PC-9 (cell line): ENCODE measurements around the gene PLIN4. TPM values are rescaled to one million over a fixed set of nuclear protein-coding genes. Genes with fewer than 3 reads are reported as not detected.

Experiments
- BruUV-seq: library from RNA; stranded (reverse); fragments of 400-500 nt; replicated peaks from 2 replicates; lab custom pipeline; 2021; lab: Mats Ljungman, UMichigan
- CTCF ChIA-PET: fragments of 300-600 bp; sonication (Branson Sonifier 250); formaldehyde crosslinking; loops from one replicate; lab custom pipeline; 2022; ENCODE audit warnings: antibody characterized with exemption; lab: Charles Lee
- POLR2A ChIA-PET: fragments of 300-600 bp; sonication (Branson Sonifier 250); formaldehyde crosslinking; loops from one replicate; lab custom pipeline; 2022; ENCODE audit warnings: antibody characterized with exemption; ENCODE audit not compliant: unreplicated experiment; lab: Charles Lee
- DNase-seq, 2 experiments: peaks; one replicate each; pipeline versions ENCODE4 v3.0.0 to v3.0.0-alpha.2; 2015 to 2022; ENCODE audit warnings: mixed read lengths in 1 of 2
- H2AFZ ChIP-seq: fragments of 200-600 bp; sonication (generic); 2 replicates; pipeline ENCODE4 v1.8.1; 2017; ENCODE audit warnings: antibody characterized with exemption
- H3F3A ChIP-seq: fragments of 200-600 bp; sonication (generic); 2 replicates; pipeline ENCODE4 v1.8.1; 2017; ENCODE audit warnings: antibody characterized with exemption, mild to moderate bottlenecking, low read depth; ENCODE audit not compliant: insufficient read depth
- H3K27ac ChIP-seq: fragments of 200-600 bp; sonication (generic); 2 replicates; pipeline ENCODE4 v1.6.1; 2016; ENCODE audit warnings: mixed run types
- H3K27me3 ChIP-seq: fragments of 200-600 bp; sonication (generic); 2 replicates; pipeline ENCODE4 v1.6.1; 2016; ENCODE audit warnings: low read depth, mixed run types; ENCODE audit not compliant: insufficient read depth
- H3K36me3 ChIP-seq: fragments of 200-600 bp; sonication (generic); 2 replicates; pipeline ENCODE4 v1.6.1; 2016; ENCODE audit warnings: low read depth, mixed run types
- H3K4me1 ChIP-seq: fragments of 200-600 bp; sonication (generic); replicated peaks from 2 replicates; pipeline ENCODE4 v1.6.1; 2016; ENCODE audit warnings: mixed run types; ENCODE audit not compliant: insufficient read depth
- H3K4me2 ChIP-seq: fragments of 200-600 bp; sonication (generic); 2 replicates; pipeline ENCODE4 v1.6.1; 2017; ENCODE audit warnings: mixed run types
- H3K4me3 ChIP-seq: fragments of 200-600 bp; sonication (generic); 2 replicates; pipeline ENCODE4 v1.6.1; 2016; ENCODE audit warnings: mixed run types
- H3K79me2 ChIP-seq: fragments of 200-600 bp; sonication (generic); 2 replicates; pipeline ENCODE4 v1.6.1; 2017; ENCODE audit warnings: low read depth, mixed run types
- H3K9me2 ChIP-seq: fragments of 200-600 bp; sonication (generic); 2 replicates; pipeline ENCODE4 v1.8.1; 2017; ENCODE audit warnings: mild to moderate bottlenecking; ENCODE audit not compliant: insufficient read depth
- H3K9me3 ChIP-seq: fragments of 200-600 bp; sonication (generic); 2 replicates; pipeline ENCODE4 v1.8.1; 2016; ENCODE audit warnings: low read depth; ENCODE audit not compliant: insufficient read depth
- H4K20me1 ChIP-seq: fragments of 200-600 bp; sonication (generic); 2 replicates; pipeline ENCODE4 v1.8.1; 2017; ENCODE audit not compliant: insufficient read depth
- CTCF ChIP-seq: fragments of 200-600 bp; sonication (generic); conservative IDR thresholded peaks from 2 replicates; pipeline ENCODE4 v1.6.1; 2017; ENCODE audit warnings: mixed run types, antibody characterized with exemption, mild to moderate bottlenecking, moderate library complexity
- EZH2 ChIP-seq: fragments of 200-600 bp; sonication (generic); IDR thresholded peaks from 2 replicates; pipeline ENCODE4 v1.8.0; 2017; ENCODE audit warnings: antibody characterized with exemption, low read depth
- intact Hi-C: fragments of 100-400 bp; cut with micrococcal nuclease; formaldehyde crosslinking; loops from one replicate; pipeline ENCODE4 v1.10.0; 2022; ENCODE audit not compliant: unreplicated experiment
- total RNA-seq: library from RNA; stranded (reverse); gene quantifications from 2 replicates; pipeline ENCODE4 v1.2.3, GENCODE V29; 2021

PLIN4 gene
- total RNA-seq, 1 experiment from 2014 or later = 1.6 TPM

GRCh38 chr19:4553092-4553695 lies 34.9 kb upstream of the PLIN4 start:
- Histone ChIP-seq H3F3A (no peaks in the 10 kb centered on the region; the same call in 1 of the 2 replicates), H3K9me2 (no peaks in the 10 kb centered on the region), H3K9me3 (no peaks in the 10 kb centered on the region), H3K4me3 (no peak overlapping the region), H2AFZ (no peak overlapping the region), H3K4me2 (no peak overlapping the region), H4K20me1 (no peaks in the 10 kb centered on the region), H3K79me2 (no peaks in the 10 kb centered on the region), H3K36me3 (no peaks in the 10 kb centered on the region), H3K27ac (no peak overlapping the region), H3K27me3 (no peaks in the 10 kb centered on the region), H3K4me1 (no peaks in the 10 kb centered on the region)
- ChIA-PET POLR2A (no interaction called here), CTCF (no interaction called here)
- TF ChIP-seq EZH2 = no peak
- TF ChIP-seq CTCF = no peak
- intact Hi-C loops = no loop called here
- no peak for DNase-seq
- BruUV-seq = no TSS peak

DNA sequence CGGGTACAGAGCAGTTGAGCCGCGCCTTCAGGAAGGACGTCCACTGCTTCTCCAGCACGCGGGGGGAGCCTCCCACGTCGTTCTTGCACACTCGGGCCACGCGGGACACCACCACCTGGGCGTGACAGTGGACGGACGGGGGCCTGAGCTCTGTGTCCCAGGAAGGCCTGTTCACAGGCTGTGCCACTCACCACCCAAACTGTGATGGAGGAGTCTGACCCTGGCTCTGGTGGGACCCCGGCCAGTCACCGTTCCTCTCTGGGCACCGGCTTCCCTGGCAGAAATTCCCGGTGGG lies 34.2 kb upstream of the PLIN4 start:
- BruUV-seq = no TSS peak
- Histone ChIP-seq H3K36me3 (no peaks in the 10 kb centered on the region), H3K27me3 (no peaks in the 10 kb centered on the region), H3K9me3 (no peaks in the 10 kb centered on the region), H2AFZ (no peak overlapping the region), H3K27ac (no peak overlapping the region), H3K9me2 (no peaks in the 10 kb centered on the region), H3K79me2 (no peaks in the 10 kb centered on the region), H4K20me1 (no peaks in the 10 kb centered on the region), H3K4me2 (no peak overlapping the region), H3K4me3 (no peak overlapping the region), H3F3A (no peaks in the 10 kb centered on the region; the same call in 1 of the 2 replicates), H3K4me1 (no peaks in the 10 kb centered on the region)
- POLR2A ChIA-PET = no interaction called here
- CTCF ChIA-PET = no interaction called here
- TF ChIP-seq EZH2 (no peak), CTCF (no peak)
- intact Hi-C loops = no loop called here
- DNase-seq = no peak

DNA sequence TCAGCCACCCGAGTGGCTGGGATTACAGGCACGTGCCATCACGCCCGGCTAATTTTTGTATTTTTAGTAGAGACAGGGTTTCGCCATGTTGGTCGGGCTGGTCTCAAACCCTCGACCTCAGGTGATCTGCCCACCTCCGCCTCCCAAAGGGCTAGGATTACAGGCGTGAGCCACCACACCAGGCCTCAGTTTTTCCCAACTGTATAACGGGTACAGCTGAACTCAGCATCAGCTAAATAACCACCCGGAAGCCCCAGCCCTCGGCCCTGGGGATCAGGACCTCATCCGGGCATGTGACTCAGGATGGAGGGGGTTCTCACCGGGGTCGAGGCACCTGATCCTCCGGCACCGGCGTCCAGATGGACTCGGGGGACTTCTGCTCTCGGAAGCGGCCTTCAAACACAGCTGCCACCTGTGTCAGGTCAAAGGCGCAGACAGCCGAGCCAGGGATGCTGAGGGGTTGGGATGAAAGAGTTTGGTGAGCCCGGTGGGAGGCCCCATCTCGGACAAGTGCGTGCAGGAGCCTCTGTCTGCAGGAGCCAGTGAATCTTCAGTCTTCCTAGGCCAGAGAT lies 32.3 kb upstream of the PLIN4 start:
- Histone ChIP-seq H3K27me3 (no peaks in the 10 kb centered on the region), H4K20me1 (no peaks in the 10 kb centered on the region), H3K4me1 (no peaks in the 10 kb centered on the region), H2AFZ (no peak overlapping the region), H3K9me3 (no peaks in the 10 kb centered on the region), H3F3A (peaks cover 6% of the 10 kb centered on the region; the same call in 1 of the 2 replicates), H3K4me2 (no peak overlapping the region), H3K4me3 (no peak overlapping the region), H3K9me2 (no peaks in the 10 kb centered on the region), H3K27ac (no peak overlapping the region), H3K36me3 (no peaks in the 10 kb centered on the region), H3K79me2 (no peaks in the 10 kb centered on the region)
- no TSS peak for BruUV-seq
- CTCF ChIA-PET = no interaction called here
- DNase-seq = no peak
- intact Hi-C loops = no loop called here
- no peak for TF ChIP-seq EZH2
- TF ChIP-seq CTCF = no peak
- POLR2A ChIA-PET = no interaction called here
